Calu3 (cell line): ENCODE results near the gene TGM2. TPM values are rescaled to one million over a fixed set of nuclear protein-coding genes. Genes with fewer than 3 reads are reported as not detected.

Experiments used
- BruUV-seq: library from RNA; stranded (reverse); fragments of 400-500 nt; replicated peaks from 2 replicates; lab custom pipeline; 2021; lab: Mats Ljungman, UMichigan
- CTCF ChIA-PET: fragments of 300-600 bp; sonication (Branson Sonifier 250); formaldehyde crosslinking; loops from one replicate; lab custom pipeline; 2022; ENCODE audit warnings: antibody characterized with exemption; lab: Charles Lee
- DNase-seq: peaks from one replicate; pipeline ENCODE4 v3.0.0; 2022
- H3K27ac Mint-ChIP-seq: one replicate; pipeline ENCODE4 v1.8.0; 2022; ENCODE audit warnings: mixed read lengths; ENCODE audit not compliant: unreplicated experiment
- H3K27me3 Mint-ChIP-seq: one replicate; pipeline ENCODE4 v1.8.0; 2022; ENCODE audit warnings: mixed read lengths; ENCODE audit not compliant: unreplicated experiment
- H3K36me3 Mint-ChIP-seq: one replicate; pipeline ENCODE4 v1.8.0; 2022; ENCODE audit warnings: mild to moderate bottlenecking, moderate library complexity, mixed read lengths; ENCODE audit not compliant: insufficient read depth, unreplicated experiment
- H3K4me1 Mint-ChIP-seq: one replicate; pipeline ENCODE4 v1.8.0; 2022; ENCODE audit warnings: mild to moderate bottlenecking, low read depth, mixed read lengths; ENCODE audit not compliant: unreplicated experiment
- H3K4me3 Mint-ChIP-seq: one replicate; pipeline ENCODE4 v1.8.0; 2022; ENCODE audit warnings: mild to moderate bottlenecking, low read depth, moderate library complexity, mixed read lengths; ENCODE audit not compliant: unreplicated experiment
- H3K9me3 Mint-ChIP-seq: one replicate; pipeline ENCODE4 v1.8.0; 2022; ENCODE audit warnings: low read depth, mixed read lengths; ENCODE audit not compliant: unreplicated experiment
- intact Hi-C: fragments of 100-400 bp; cut with micrococcal nuclease; formaldehyde crosslinking; loops from one replicate; pipeline ENCODE4 v1.10.0; 2022; ENCODE audit not compliant: unreplicated experiment
- total RNA-seq: library from RNA; stranded (reverse); gene quantifications from 2 replicates; pipeline ENCODE4 v1.2.3, GENCODE V29; 2022
- TF ChIP-seq, protein P1 (sequence below): fragments of 200-600 bp; IDR thresholded peaks from one replicate; pipeline ENCODE4 v1.8.0; 2022; ENCODE audit warnings: antibody characterized with exemption; ENCODE audit not compliant: unreplicated experiment

The TGM2 gene
- total RNA-seq, 1 experiment from 2014 or later = 311 TPM

DNA sequence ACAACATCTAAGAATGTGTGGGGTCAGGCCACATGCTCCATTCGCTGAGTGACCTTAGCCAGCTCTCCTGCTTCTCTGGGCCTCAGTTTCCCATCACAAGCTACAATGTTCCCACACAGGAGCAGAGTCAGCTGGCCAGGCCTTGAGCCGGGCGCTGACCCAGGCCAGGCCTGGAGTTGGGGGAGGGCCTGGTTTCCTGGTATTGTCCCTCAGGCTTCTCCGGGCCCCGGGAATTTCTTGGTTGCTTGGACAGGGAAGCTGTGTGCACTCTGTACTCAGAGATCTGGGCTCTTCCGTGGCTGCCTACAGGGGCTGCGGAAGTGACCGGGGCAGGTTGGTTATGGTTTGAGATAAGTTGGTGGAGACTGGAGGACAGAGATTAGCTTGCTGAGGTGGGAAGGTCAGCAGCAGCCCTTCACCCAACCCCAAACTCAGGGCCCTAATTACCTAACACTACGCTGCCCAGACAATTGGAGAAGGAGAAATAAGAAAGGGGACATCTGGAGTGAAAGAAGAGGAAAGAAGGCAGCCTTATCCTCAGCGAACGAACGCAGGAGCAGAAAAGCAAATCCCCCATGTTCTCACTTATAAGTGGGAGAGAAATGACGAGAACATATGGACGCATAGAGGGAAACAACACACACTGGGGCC, 6.2 kb downstream of the TGM2 start:
- no TSS peak for BruUV-seq

DNA sequence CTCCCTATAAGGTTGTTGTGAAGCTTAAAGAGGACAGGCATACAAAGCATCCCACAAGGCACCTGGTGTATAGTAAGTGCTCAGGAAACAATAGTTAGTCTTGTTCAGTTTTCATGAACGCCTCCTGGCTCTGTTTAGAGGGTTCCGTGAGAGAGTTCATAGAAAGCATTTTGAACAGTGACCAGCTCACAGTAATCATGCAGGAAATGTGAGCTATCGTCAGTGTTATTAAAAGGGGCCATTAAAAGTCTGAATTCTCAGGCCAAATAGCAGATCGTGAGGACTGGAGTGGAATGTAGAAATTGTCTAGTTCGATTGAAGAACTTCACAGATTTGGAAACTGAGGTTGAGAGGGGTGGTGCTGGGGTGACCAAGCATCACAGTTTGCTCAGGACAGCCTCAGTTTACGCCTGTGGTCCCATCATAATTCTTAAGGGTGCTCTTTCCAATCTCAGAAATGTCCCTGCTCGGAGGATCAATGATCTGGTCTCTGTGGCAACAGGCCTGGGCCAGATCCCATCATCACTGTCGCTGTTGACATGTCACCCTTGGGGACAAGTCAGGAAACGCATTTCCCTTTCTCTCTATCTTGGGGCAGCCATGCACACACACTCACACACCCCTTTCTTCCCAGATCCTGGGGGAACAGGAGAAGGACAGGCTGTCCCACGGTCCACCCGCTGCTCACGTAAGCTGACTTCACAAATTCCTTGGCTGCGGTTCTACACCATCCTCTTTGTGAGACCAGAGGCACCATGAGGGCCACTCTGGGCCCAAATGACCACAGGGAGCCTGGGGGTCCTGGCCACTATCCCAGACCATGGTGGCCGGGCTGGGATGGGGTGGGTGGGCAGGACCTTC, 7.2 kb downstream of the TGM2 start:
- no TSS peak for BruUV-seq
- DNase-seq = no peak
- Mint-ChIP-seq H3K27ac (no peak overlapping the region), H3K36me3 (peaks cover 94% of the 10 kb centered on the region), H3K27me3 (no peaks in the 10 kb centered on the region), H3K4me1 (peaks cover 59% of the 10 kb centered on the region), H3K9me3 (no peaks in the 10 kb centered on the region), H3K4me3 (no peak overlapping the region)
- CTCF ChIA-PET = interaction anchor here (1.8 kb wide), 1 partner anchor 14 kb away, joined by 9 read pairs; no protein-coding TSS in a partner anchor
- TF ChIP-seq, protein P1, sequence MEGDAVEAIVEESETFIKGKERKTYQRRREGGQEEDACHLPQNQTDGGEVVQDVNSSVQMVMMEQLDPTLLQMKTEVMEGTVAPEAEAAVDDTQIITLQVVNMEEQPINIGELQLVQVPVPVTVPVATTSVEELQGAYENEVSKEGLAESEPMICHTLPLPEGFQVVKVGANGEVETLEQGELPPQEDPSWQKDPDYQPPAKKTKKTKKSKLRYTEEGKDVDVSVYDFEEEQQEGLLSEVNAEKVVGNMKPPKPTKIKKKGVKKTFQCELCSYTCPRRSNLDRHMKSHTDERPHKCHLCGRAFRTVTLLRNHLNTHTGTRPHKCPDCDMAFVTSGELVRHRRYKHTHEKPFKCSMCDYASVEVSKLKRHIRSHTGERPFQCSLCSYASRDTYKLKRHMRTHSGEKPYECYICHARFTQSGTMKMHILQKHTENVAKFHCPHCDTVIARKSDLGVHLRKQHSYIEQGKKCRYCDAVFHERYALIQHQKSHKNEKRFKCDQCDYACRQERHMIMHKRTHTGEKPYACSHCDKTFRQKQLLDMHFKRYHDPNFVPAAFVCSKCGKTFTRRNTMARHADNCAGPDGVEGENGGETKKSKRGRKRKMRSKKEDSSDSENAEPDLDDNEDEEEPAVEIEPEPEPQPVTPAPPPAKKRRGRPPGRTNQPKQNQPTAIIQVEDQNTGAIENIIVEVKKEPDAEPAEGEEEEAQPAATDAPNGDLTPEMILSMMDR = no peak
- intact Hi-C loops = no loop called here

More for the DNA sequence above, 6.2 kb downstream of the TGM2 start:
- no peak for DNase-seq
- H3K4me1 Mint-ChIP-seq = peaks cover 59% of the 10 kb centered on the region
- CTCF ChIA-PET = interaction anchor here (0.6 to 2.4 kb wide), 4 partner anchors 11 to 86 kb away, joined by 3 to 7 read pairs (median 4); no protein-coding TSS in a partner anchor
- H3K27me3 Mint-ChIP-seq = no peaks in the 10 kb centered on the region
- H3K27ac Mint-ChIP-seq = peak overlapping the region; percentile 32
- TF ChIP-seq, protein P1 = no peak
- intact Hi-C loops = no loop called here
- no peak overlapping the region for H3K4me3 Mint-ChIP-seq
- peaks cover 94% of the 10 kb centered on the region for H3K36me3 Mint-ChIP-seq
- no peaks in the 10 kb centered on the region for H3K9me3 Mint-ChIP-seq

DNA sequence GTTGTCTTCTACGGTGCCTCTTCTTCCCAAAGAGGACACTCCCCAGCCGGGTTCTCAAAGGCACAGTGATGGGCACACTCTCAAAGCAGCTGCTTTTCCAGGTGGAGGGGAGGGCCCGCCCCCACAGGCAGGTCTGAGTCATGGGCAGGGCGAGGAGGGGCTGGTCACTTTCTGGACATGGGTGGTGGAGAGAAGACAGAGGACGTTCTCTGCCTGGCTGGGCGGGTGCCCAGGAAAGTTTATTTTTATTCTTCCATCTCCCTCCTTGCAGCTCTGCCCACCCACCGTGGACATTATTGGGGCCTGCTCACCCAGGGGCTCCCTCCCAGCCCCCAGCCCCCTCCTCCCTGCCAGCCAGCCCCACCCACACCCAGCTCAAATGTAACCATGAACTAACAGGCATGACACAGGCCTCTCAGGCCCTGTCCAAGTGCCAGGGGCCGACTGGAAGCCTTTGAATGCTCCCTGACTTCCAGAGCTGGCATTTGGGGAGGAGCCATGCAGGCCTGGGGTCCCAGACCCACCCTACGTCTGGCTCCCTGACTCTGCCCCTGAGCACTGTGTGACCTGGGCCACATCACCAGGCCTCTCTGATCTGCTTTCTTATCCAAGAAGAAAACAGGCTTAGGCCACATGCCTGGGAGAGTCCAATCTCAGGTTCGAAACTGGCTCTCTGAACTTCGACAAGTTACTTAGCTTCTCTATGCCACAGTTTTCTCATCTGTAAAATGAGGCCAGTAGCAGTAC, 8.0 kb downstream of the TGM2 start:
- Mint-ChIP-seq H3K27ac (peak overlapping the region; percentile 64), H3K36me3 (peaks cover 94% of the 10 kb centered on the region), H3K4me3 (no peak overlapping the region), H3K9me3 (no peaks in the 10 kb centered on the region), H3K27me3 (no peaks in the 10 kb centered on the region), H3K4me1 (peaks cover 59% of the 10 kb centered on the region)
- no TSS peak for BruUV-seq
- DNase-seq = peak; percentile 46
- intact Hi-C loops = no loop called here
- CTCF ChIA-PET = interaction anchor here (0.5 to 1.8 kb wide), 2 partner anchors 13 to 46 kb away, joined by 3 to 9 read pairs; no protein-coding TSS in a partner anchor
- TF ChIP-seq, protein P1 = no peak

DNA sequence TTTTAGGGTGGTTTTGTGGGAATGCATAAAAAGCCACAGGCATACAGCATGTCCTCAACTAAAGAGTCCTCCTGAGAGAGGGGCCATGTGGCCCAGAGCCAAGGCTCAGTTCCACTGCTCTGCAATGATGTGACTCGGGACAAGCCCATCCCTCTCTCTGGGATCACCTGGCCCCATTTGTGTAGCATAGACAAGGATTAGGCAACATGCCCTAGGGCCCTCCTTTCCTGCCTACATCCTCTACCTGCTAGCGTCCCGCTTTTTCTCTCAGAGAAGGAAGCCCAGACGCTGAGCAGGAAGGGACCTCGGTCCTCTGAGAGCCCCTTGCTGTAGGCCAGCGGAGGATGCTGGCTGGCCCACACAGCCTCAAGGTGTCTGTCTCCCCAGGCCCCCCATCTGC, 8.8 kb downstream of the TGM2 start:
- Mint-ChIP-seq H3K27ac (peak overlapping the region; percentile 64), H3K36me3 (peaks cover 94% of the 10 kb centered on the region), H3K9me3 (no peaks in the 10 kb centered on the region), H3K27me3 (no peaks in the 10 kb centered on the region), H3K4me1 (peaks cover 63% of the 10 kb centered on the region), H3K4me3 (no peak overlapping the region)
- intact Hi-C loops = no loop called here
- TF ChIP-seq, protein P1 = no peak
- CTCF ChIA-PET = interaction anchor here (2.3 kb wide), 1 partner anchor 13 kb away, joined by 6 read pairs; no protein-coding TSS in a partner anchor
- no TSS peak for BruUV-seq
- no peak for DNase-seq
